Endothelial cell of umbilical vein (primary cell): Measurements from ENCODE around the gene PLCXD3.

ENCODE experiments used
- EZH2 ChIP-seq: IDR thresholded peaks from 2 replicates; pipeline ENCODE4 v1.6.1; 2012; ENCODE audit warnings: borderline replicate concordance, low read depth, mild to moderate bottlenecking, moderate library complexity, low read length, inconsistent platforms; ENCODE audit not compliant: severe bottlenecking
- FOS ChIP-seq: IDR thresholded peaks from 2 replicates; pipeline ENCODE4 v1.6.1; 2011; ENCODE audit warnings: mild to moderate bottlenecking, low read length, moderate library complexity, borderline replicate concordance; ENCODE audit not compliant: insufficient read depth
- GATA2 ChIP-seq: IDR thresholded peaks from 2 replicates; pipeline ENCODE4 v1.7.0; 2011; ENCODE audit warnings: low read depth, mild to moderate bottlenecking, moderate library complexity, mixed read lengths, low read length; ENCODE audit not compliant: insufficient read length, insufficient read depth
- JUN ChIP-seq: IDR thresholded peaks from 2 replicates; pipeline ENCODE4 v1.6.1; 2011; ENCODE audit warnings: borderline replicate concordance, low read depth; ENCODE audit not compliant: insufficient read length, insufficient read depth
- MYC ChIP-seq: IDR thresholded peaks from one replicate; pipeline ENCODE4 v1.6.1; 2011; ENCODE audit warnings: mild to moderate bottlenecking, low read depth, low read length
- POLR2A ChIP-seq: IDR thresholded peaks from 2 replicates; pipeline ENCODE4 v1.6.1; 2012; ENCODE audit warnings: low read depth, mild to moderate bottlenecking, control low read depth, low read length
- POLR2AphosphoS5 ChIP-seq: IDR thresholded peaks from 2 replicates; pipeline ENCODE4 v1.6.1; 2012; ENCODE audit warnings: low read depth, mild to moderate bottlenecking, control low read depth, low read length, moderate library complexity; ENCODE audit not compliant: insufficient read depth
- TF ChIP-seq, protein P1 (sequence below), 2 donors: IDR thresholded peaks; 1 replicate in 1 of 2; 2 replicates in 1 of 2; pipeline ENCODE4 v1.5.1; 2011; ENCODE audit warnings: low read length in 2 of 2, mild to moderate bottlenecking in 2 of 2, moderate library complexity in 2 of 2, control low read depth in 1 of 2, inconsistent platforms in 1 of 2, low read depth in 1 of 2; ENCODE audit not compliant: insufficient read depth in 1 of 2; ENCODE audit errors: extremely low read depth in 1 of 2
- TF ChIP-seq, protein P2 (sequence below): IDR thresholded peaks from 2 replicates; pipeline ENCODE4 v1.6.1; 2011; ENCODE audit not compliant: insufficient read depth, insufficient read length

DNA sequence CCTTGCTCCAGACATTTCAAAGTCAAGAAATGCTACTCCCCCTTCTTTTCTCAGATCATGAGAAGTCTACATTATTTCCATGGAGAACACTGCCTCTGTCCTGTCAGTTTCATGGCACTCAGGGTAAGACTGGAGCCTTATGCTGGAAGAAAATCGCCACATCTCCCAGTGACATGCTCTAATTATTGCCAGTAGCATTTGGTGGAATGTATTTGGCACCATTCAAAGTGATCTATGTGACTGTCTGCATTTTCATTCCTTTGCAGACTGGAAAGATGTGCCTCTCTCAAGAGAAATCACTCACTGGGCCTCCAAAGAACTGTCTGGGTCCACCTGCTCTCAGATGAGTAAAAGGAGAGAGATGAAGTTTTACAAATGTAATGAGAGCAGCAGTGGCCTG is 840 bp upstream of the PLCXD3 start:
- TF ChIP-seq, protein P1, sequence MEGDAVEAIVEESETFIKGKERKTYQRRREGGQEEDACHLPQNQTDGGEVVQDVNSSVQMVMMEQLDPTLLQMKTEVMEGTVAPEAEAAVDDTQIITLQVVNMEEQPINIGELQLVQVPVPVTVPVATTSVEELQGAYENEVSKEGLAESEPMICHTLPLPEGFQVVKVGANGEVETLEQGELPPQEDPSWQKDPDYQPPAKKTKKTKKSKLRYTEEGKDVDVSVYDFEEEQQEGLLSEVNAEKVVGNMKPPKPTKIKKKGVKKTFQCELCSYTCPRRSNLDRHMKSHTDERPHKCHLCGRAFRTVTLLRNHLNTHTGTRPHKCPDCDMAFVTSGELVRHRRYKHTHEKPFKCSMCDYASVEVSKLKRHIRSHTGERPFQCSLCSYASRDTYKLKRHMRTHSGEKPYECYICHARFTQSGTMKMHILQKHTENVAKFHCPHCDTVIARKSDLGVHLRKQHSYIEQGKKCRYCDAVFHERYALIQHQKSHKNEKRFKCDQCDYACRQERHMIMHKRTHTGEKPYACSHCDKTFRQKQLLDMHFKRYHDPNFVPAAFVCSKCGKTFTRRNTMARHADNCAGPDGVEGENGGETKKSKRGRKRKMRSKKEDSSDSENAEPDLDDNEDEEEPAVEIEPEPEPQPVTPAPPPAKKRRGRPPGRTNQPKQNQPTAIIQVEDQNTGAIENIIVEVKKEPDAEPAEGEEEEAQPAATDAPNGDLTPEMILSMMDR (IDR thresholded peaks at IDR 0.05; ENCODE audit: extremely low read depth in 1 of 2, insufficient read depth in 1 of 2, low read depth in 1 of 2, low read length in 2 of 2) = no peak
- no peak for TF ChIP-seq FOS
- no peak for TF ChIP-seq POLR2AphosphoS5
- no peak for TF ChIP-seq POLR2A
- no peak for TF ChIP-seq JUN
- no peak for TF ChIP-seq EZH2
- TF ChIP-seq GATA2 = no peak
- TF ChIP-seq, protein P2, sequence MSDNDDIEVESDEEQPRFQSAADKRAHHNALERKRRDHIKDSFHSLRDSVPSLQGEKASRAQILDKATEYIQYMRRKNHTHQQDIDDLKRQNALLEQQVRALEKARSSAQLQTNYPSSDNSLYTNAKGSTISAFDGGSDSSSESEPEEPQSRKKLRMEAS = no peak
- TF ChIP-seq MYC = no peak
